ENCODE data around the gene CD7. TPM values are rescaled to one million over a fixed set of nuclear protein-coding genes. Genes with fewer than 3 reads are reported as not detected.

CD7 gene
- total RNA-seq, 1 donor from 2014 or later: 5.2 TPM

- Histone ChIP-seq H3K4me3 (no peak overlapping the region), H3K9me3 (no peaks in the 10 kb centered on the region), H3K27ac (no peak overlapping the region), H3K27me3 (no peaks in the 10 kb centered on the region), H3K4me1 (peaks cover 45% of the 10 kb centered on the region), H3K36me3 (no peaks in the 10 kb centered on the region)
- DNase-seq (ENCODE audit: extremely low spot score in 2 of 2): no peak
- no peak for TF ChIP-seq CTCF (IDR thresholded peaks at IDR 0.05)
- no peak for TF ChIP-seq POLR2AphosphoS5 (IDR thresholded peaks at IDR 0.05; ENCODE audit: insufficient read depth in 1 of 2, low read depth in 1 of 2)
- TF ChIP-seq POLR2A (IDR thresholded peaks at IDR 0.05): no peak
- intact Hi-C loops (cut with DNase I): loop anchor here (10.0 kb wide), 2 partner anchors 125 to 285 kb away; no protein-coding TSS in a partner anchor
These were observed 12.4 kb upstream of the CD7 start for GRCh38 chr17:82329683-82330321.

- TF ChIP-seq CTCF (IDR thresholded peaks at IDR 0.05) (no peak), POLR2A (IDR thresholded peaks at IDR 0.05) (no peak), POLR2AphosphoS5 (IDR thresholded peaks at IDR 0.05; ENCODE audit: insufficient read depth in 1 of 2, low read depth in 1 of 2) (no peak)
- H3K4me3 ChIP-seq: no peak overlapping the region
- no peak for DNase-seq (ENCODE audit: extremely low spot score in 2 of 2)
- peaks cover 43% of the 10 kb centered on the region for H3K4me1 ChIP-seq
- no peaks in the 10 kb centered on the region for H3K9me3 ChIP-seq
- no peaks in the 10 kb centered on the region for H3K36me3 ChIP-seq
- no peaks in the 10 kb centered on the region for H3K27me3 ChIP-seq
- no peak overlapping the region for H3K27ac ChIP-seq
- intact Hi-C loops (cut with DNase I): loop anchor here (10.0 kb wide), 2 partner anchors 124 to 284 kb away; no protein-coding TSS in a partner anchor
These were observed 11.6 kb upstream of the CD7 start for GRCh38 chr17:82328994-82329507.

GRCh38 chr17:82328141-82328993, 11.0 kb upstream of the CD7 start:
- Histone ChIP-seq H3K4me1 (peaks cover 36% of the 10 kb centered on the region), H3K4me3 (no peak overlapping the region), H3K9me3 (no peaks in the 10 kb centered on the region), H3K36me3 (no peaks in the 10 kb centered on the region), H3K27me3 (no peaks in the 10 kb centered on the region), H3K27ac (no peak overlapping the region)
- no peak for TF ChIP-seq POLR2AphosphoS5 (IDR thresholded peaks at IDR 0.05; ENCODE audit: insufficient read depth in 1 of 2, low read depth in 1 of 2)
- TF ChIP-seq CTCF (IDR thresholded peaks at IDR 0.05): no peak
- no peak for TF ChIP-seq POLR2A (IDR thresholded peaks at IDR 0.05)
- no peak for DNase-seq (ENCODE audit: extremely low spot score in 2 of 2)
- intact Hi-C loops (cut with DNase I): loop anchor here (10.0 kb wide), 2 partner anchors 124 to 284 kb away; no protein-coding TSS in a partner anchor

GRCh38 chr17:82327757-82328140, 10.3 kb upstream of the CD7 start:
- intact Hi-C loops (cut with DNase I): loop anchor here (10.0 kb wide), 2 partner anchors 123 to 283 kb away; no protein-coding TSS in a partner anchor
- H3K36me3 ChIP-seq: no peaks in the 10 kb centered on the region
- H3K4me3 ChIP-seq: no peak overlapping the region
- TF ChIP-seq POLR2A (IDR thresholded peaks at IDR 0.05) (no peak), POLR2AphosphoS5 (IDR thresholded peaks at IDR 0.05; ENCODE audit: insufficient read depth in 1 of 2, low read depth in 1 of 2) (no peak), CTCF (IDR thresholded peaks at IDR 0.05) (no peak)
- peaks cover 30% of the 10 kb centered on the region for H3K4me1 ChIP-seq
- no peak for DNase-seq (ENCODE audit: extremely low spot score in 2 of 2)
- no peak overlapping the region for H3K27ac ChIP-seq
- H3K27me3 ChIP-seq: no peaks in the 10 kb centered on the region
- no peaks in the 10 kb centered on the region for H3K9me3 ChIP-seq

Measured in vagina (tissue), 2 donors.